Endothelial cell of umbilical vein (primary cell): Measurements from ENCODE around the gene CAMK2B. TPM values are rescaled to one million over a fixed set of nuclear protein-coding genes. Genes with fewer than 3 reads are reported as not detected.

Experiments used
- BruUV-seq: library from RNA; stranded (reverse); fragments of 400-500 nt; replicated peaks from 2 replicates; lab custom pipeline; 2021; lab: Mats Ljungman, UMichigan
- CTCF ChIA-PET: fragments of 300-600, 350-600 bp; sonication (Branson Sonifier 250); formaldehyde crosslinking; loops from one replicate; lab custom pipeline; 2021; ENCODE audit warnings: antibody characterized with exemption, inconsistent platforms; lab: Charles Lee
- POLR2A ChIA-PET: fragments of 300-600, 350-600 bp; sonication (Branson Sonifier 250); formaldehyde crosslinking; loops from one replicate; lab custom pipeline; 2021; ENCODE audit warnings: antibody characterized with exemption, inconsistent platforms; lab: Charles Lee
- DNase-seq: peaks from one replicate; pipeline ENCODE4 v3.0.0-alpha.2; 2011; ENCODE audit warnings: low read depth, low spot score
- FAIRE-seq: peaks from 2 replicates; lab custom pipeline; 2011; peaks lifted over from hg19 to GRCh38; lab: Jason Lieb, UNC
- H2AFZ ChIP-seq: 2 replicates; pipeline ENCODE4 v1.6.0; 2012; ENCODE audit warnings: low read depth, low read length, control low read depth, inconsistent platforms
- H3K27ac ChIP-seq: 2 replicates; pipeline ENCODE4 v1.5.1; 2011; ENCODE audit warnings: low read depth, mild to moderate bottlenecking, control low read depth, low read length, moderate library complexity; ENCODE audit not compliant: insufficient read depth
- H3K27me3 ChIP-seq, 2 experiments: 2 replicates each; pipeline versions ENCODE4 v1.6.0 to v1.6.1; 2011; ENCODE audit warnings: low read length in 2 of 2, mixed read lengths in 1 of 2; ENCODE audit not compliant: control insufficient read depth in 2 of 2, insufficient read depth in 2 of 2
- H3K36me3 ChIP-seq, 2 experiments: 2 replicates in 1 of 2; 3 replicates in 1 of 2; pipeline ENCODE4 v1.5.1; 2011; ENCODE audit warnings: low read length in 2 of 2, mild to moderate bottlenecking in 1 of 2, moderate library complexity in 1 of 2; ENCODE audit not compliant: control insufficient read depth in 2 of 2, insufficient read depth in 2 of 2; ENCODE audit errors: extremely low read depth in 1 of 2
- H3K4me1 ChIP-seq: 3 replicates; pipeline ENCODE4 v1.5.1; 2011; ENCODE audit warnings: mild to moderate bottlenecking, low read length; ENCODE audit not compliant: control insufficient read depth, insufficient read depth; ENCODE audit errors: extremely low read depth
- H3K4me2 ChIP-seq: 2 replicates; pipeline ENCODE4 v1.6.1; 2011; ENCODE audit warnings: low read length, control low read depth, mixed read lengths; ENCODE audit not compliant: insufficient read depth
- H3K4me3 ChIP-seq, 3 experiments: fragments of 200-600 bp in 1 of 3; sonication (generic), shearing (Covaris generic) in 1 of 3; replicated peaks in 1 of 3; 2 replicates each; pipeline ENCODE4 v1.5.1; 2011 to 2016; ENCODE audit warnings: control low read depth in 3 of 3, low read length in 3 of 3, mild to moderate bottlenecking in 2 of 3, inconsistent platforms in 1 of 3, low read depth in 1 of 3, moderate library complexity in 1 of 3; ENCODE audit not compliant: insufficient read depth in 1 of 3
- H3K79me2 ChIP-seq: 2 replicates; pipeline ENCODE4 v1.6.0; 2012; ENCODE audit warnings: low read length, inconsistent platforms; ENCODE audit not compliant: control insufficient read depth, insufficient read depth
- H3K9ac ChIP-seq: replicated peaks from 2 replicates; pipeline ENCODE3; 2011; ENCODE audit warnings: low read length, control low read depth; ENCODE audit not compliant: insufficient read depth; ENCODE audit errors: extremely low read depth
- H3K9me1 ChIP-seq: replicated peaks from 3 replicates; pipeline ENCODE4 v1.6.0; 2011; ENCODE audit warnings: mild to moderate bottlenecking, low read length; ENCODE audit not compliant: control insufficient read depth, insufficient read depth; ENCODE audit errors: extremely low read depth
- H3K9me3 ChIP-seq: replicated peaks from 2 replicates; pipeline ENCODE4 v1.5.1; 2012; ENCODE audit warnings: low read length, inconsistent platforms; ENCODE audit not compliant: control insufficient read depth, insufficient read depth
- H4K20me1 ChIP-seq: replicated peaks from 2 replicates; pipeline ENCODE3; 2011; ENCODE audit warnings: mild to moderate bottlenecking, low read length; ENCODE audit not compliant: control insufficient read depth, insufficient read depth; ENCODE audit errors: extremely low read depth
- FOS ChIP-seq: IDR thresholded peaks from 2 replicates; pipeline ENCODE4 v1.6.1; 2011; ENCODE audit warnings: mild to moderate bottlenecking, low read length, moderate library complexity, borderline replicate concordance; ENCODE audit not compliant: insufficient read depth
- MAX ChIP-seq: IDR thresholded peaks from 2 replicates; pipeline ENCODE4 v1.6.1; 2011; ENCODE audit not compliant: insufficient read depth, insufficient read length
- dilution Hi-C: fragments of 300-500 bp; cut with MboI; formaldehyde crosslinking; loops from one replicate; pipeline ENCODE4 v1.15.0; 2019; ENCODE audit warnings: low sequenced_read_pairs; ENCODE audit not compliant: extremely low pct_ligation_motif_present
- intact Hi-C: fragments of 100-400 bp; cut with micrococcal nuclease; formaldehyde crosslinking; loops from one replicate; pipeline ENCODE4 v1.10.0; 2022
- polyA plus RNA-seq, 4 experiments: library from polyadenylated mRNA; depleted of rRNA in 3 of 4; stranded (reverse) in 3 of 4; unstranded in 1 of 4; fragments of >200 nt; gene quantifications; 2 replicates each; pipeline versions ENCODE4 v1.2.1 to v1.2.3, GENCODE V29; 2011 to 2012; ENCODE audit warnings: missing spikeins in 1 of 4
- total RNA-seq: library from RNA; stranded (reverse); gene quantifications from 2 replicates; pipeline ENCODE4 v1.2.3, GENCODE V29; 2021
- TF ChIP-seq, protein P1 (sequence below), 2 donors: IDR thresholded peaks; 1 replicate in 1 of 2; 2 replicates in 1 of 2; pipeline ENCODE4 v1.5.1; 2011; ENCODE audit warnings: low read length in 2 of 2, mild to moderate bottlenecking in 2 of 2, moderate library complexity in 2 of 2, control low read depth in 1 of 2, inconsistent platforms in 1 of 2, low read depth in 1 of 2; ENCODE audit not compliant: insufficient read depth in 1 of 2; ENCODE audit errors: extremely low read depth in 1 of 2

The CAMK2B gene
- total and polyA plus RNA-seq, 2 donors (not counting 3 experiments of a cell fraction or from before 2014, with no cell fraction given) = 0.57 to 1.6 TPM

DNA sequence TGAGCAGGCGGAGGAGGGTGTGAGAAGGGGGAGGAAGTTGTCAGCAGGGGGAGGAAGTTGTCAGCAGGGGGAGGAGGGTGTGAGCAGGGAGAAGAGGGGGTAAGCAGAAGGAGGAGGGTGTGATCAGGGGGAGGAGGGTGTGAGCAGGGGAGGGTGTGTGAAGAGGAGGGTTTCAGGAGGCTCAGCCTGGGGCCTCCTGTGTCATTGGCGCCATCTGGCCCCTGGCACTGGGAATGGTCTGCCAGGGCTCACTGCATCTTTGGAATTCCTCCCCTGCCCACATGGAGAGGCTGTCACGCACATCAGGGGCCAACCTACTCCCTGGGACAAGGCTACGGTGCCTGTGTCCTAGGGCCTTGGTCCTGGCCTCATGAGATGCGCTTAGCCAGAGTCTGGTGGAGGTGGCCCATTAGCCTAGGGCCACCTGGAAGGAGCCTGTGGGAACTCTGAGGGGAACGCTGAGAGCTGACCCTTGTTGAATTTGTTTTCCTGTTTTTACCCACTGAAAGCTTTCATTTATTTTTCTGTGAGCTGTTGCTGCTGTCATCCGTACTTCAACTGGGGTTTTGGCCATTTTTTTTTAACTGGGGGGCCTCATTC is 18.0 kb downstream of the CAMK2B start:
- POLR2A ChIA-PET = no interaction called here
- FAIRE-seq (peak; percentile 33), DNase-seq (peak; percentile 44)
- Histone ChIP-seq H4K20me1 (no peaks in the 10 kb centered on the region), H3K4me3 (no peak overlapping the region), H3K27ac (no peak overlapping the region), H3K79me2 (no peaks in the 10 kb centered on the region), H2AFZ (no peak overlapping the region), H3K9ac (no peak overlapping the region), H3K9me3 (no peaks in the 10 kb centered on the region), H3K4me1 (peaks cover 9% of the 10 kb centered on the region), H3K36me3 (no peaks in the 10 kb centered on the region), H3K9me1 (no peaks in the 10 kb centered on the region), H3K27me3 (no peaks in the 10 kb centered on the region), H3K4me2 (no peak overlapping the region)
- dilution Hi-C loops = no loop called here
- intact Hi-C loops = loop anchor here (1.0 to 5.0 kb wide), 2 partner anchors 50 to 66 kb away; no protein-coding TSS in a partner anchor
- no TSS peak for BruUV-seq
- TF ChIP-seq, protein P1, sequence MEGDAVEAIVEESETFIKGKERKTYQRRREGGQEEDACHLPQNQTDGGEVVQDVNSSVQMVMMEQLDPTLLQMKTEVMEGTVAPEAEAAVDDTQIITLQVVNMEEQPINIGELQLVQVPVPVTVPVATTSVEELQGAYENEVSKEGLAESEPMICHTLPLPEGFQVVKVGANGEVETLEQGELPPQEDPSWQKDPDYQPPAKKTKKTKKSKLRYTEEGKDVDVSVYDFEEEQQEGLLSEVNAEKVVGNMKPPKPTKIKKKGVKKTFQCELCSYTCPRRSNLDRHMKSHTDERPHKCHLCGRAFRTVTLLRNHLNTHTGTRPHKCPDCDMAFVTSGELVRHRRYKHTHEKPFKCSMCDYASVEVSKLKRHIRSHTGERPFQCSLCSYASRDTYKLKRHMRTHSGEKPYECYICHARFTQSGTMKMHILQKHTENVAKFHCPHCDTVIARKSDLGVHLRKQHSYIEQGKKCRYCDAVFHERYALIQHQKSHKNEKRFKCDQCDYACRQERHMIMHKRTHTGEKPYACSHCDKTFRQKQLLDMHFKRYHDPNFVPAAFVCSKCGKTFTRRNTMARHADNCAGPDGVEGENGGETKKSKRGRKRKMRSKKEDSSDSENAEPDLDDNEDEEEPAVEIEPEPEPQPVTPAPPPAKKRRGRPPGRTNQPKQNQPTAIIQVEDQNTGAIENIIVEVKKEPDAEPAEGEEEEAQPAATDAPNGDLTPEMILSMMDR (IDR thresholded peaks at IDR 0.05; ENCODE audit: extremely low read depth in 1 of 2, insufficient read depth in 1 of 2, low read depth in 1 of 2, low read length in 2 of 2) = peak; percentile 37 to 63
- TF ChIP-seq FOS = no peak
- CTCF ChIA-PET = interaction anchor here (0.7 to 2.6 kb wide), 10 partner anchors 16 to 106 kb away, joined by 3 to 36 read pairs (median 4); partner anchors contain the start of gene YKT6

- Histone ChIP-seq H4K20me1 (no peaks in the 10 kb centered on the region), H3K79me2 (no peaks in the 10 kb centered on the region), H3K9me1 (no peaks in the 10 kb centered on the region), H3K36me3 (no peaks in the 10 kb centered on the region), H3K4me3 (no peak overlapping the region), H3K4me1 (peaks cover 9% of the 10 kb centered on the region), H3K27ac (no peak overlapping the region), H3K9ac (no peak overlapping the region), H2AFZ (no peak overlapping the region), H3K9me3 (no peaks in the 10 kb centered on the region), H3K4me2 (no peak overlapping the region), H3K27me3 (no peaks in the 10 kb centered on the region)
- no peak for FAIRE-seq
- ChIA-PET CTCF (no interaction called here), POLR2A (no interaction called here)
- DNase-seq = no peak
- dilution Hi-C loops = no loop called here
- BruUV-seq = no TSS peak
- TF ChIP-seq, protein P1 (IDR thresholded peaks at IDR 0.05; ENCODE audit: extremely low read depth in 1 of 2, insufficient read depth in 1 of 2, low read depth in 1 of 2, low read length in 2 of 2) = no peak
- TF ChIP-seq MAX = no peak
- intact Hi-C loops = loop anchor here (1.0 to 5.0 kb wide), 2 partner anchors 49 to 65 kb away; no protein-coding TSS in a partner anchor
Measured at GRCh38 chr7:44306606-44307005, 18.8 kb downstream of the CAMK2B start.
